GM21717 (cell line): ENCODE data around the gene KCNQ2.
"Not testable (repeated sequence)": the region's sequence is repeated elsewhere in the genome, so short reads cannot be mapped to it uniquely, and the experiment has no call there.

Experiments used
- ATAC-seq: cut with Tn5 transposase; IDR thresholded peaks from one replicate; pipeline ENCODE4 v1.9.1; 2021; ENCODE audit warnings: mild to moderate bottlenecking, moderate library complexity; ENCODE audit not compliant: unreplicated experiment

KCNQ2 gene

DNA sequence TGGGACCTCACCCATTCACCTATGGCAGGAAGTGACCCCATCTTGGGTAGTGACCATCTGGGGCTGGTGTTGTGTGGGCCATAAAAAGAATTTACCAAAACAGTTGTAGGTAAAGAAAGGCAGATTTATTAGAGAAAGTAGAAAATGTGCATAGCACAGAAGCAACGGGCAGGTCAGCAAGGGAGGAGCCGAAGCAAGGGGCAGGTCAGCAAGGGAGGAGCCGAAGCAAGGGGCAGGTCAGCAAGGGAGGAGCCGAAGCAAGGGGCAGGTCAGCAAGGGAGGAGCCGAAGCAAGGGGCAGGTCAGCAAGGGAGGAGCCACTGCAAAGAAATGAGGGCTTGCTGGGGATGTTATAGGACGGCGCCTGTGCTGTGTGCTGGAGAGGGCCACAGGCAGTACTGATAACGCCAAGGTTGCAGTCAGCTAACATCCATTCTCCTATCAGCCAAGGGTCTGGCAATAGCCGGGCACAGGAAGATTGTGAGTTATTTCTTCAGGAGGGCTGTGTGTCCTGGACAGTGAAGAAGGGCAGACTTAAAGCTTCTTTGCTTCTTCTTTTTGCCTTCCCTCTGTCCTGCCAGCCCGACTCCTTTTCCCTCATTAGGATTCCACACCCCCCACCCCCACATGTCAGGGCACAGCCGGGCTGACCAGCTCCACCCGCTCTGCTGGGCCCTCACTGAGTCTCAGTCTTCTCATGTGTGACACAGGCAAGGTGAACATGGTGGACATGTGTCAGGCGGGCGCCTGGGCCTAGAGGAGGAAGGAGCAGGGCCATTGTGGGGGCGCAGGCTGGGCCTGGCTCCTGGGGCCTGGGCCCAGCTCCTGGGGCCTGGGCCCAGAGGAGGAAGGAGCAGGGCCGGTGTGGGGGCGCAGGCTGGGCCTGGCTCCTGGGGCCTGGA lies 79.7 kb downstream of the KCNQ2 start:
- ATAC-seq, result no peak

DNA sequence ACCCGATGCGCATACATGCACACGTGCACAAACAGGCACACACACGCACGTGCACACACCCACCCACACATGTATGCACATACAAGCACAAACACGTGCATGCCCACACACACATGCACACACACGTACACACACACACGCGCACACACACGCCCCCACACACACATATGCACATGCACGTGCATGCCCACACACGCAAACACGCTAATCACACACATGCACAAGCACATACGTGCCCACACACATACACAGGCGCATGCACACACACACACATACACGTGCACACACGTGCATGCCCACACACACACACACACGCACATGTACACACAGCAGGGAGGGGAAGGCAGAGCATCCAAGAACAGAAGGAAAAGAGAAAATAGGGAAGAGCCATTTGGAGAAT lies 84.5 kb downstream of the KCNQ2 start:
- ATAC-seq, result no peak

DNA sequence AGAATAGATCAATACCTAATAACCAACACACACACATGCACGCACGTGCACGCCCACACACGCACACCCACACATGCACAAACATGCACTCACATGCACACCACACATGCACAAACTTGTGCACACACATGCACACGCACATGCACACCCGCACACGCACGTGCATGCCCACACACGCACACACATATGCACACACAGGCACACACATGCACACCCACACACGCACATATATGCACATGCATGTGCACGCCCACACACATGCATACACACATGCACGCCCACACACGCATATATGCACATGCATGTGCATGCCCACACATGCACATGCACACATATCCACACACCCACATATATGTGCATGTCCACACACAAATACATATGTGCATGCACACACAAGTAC lies 85.1 kb downstream of the KCNQ2 start:
- ATAC-seq, result no peak

DNA sequence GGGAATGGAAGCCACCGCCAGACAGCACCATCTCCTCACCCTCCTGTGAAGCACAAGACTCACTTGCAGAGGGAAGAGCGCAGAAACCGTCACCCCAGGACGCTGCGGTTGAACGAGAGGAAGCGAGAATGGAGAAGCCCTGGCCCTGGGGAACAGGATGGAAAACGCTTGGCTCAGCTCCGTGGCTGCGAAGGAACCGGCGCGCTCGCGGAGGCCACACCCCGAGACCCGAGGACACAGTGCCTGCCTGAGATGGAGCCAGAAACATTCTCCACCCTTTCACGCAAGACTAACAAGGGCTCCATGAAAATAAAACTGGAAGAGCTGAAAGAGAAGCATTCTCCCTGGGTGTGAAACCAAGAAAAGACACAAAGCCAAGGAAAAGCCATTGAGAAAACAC lies 86.0 kb downstream of the KCNQ2 start:
- ATAC-seq, result no peak

DNA sequence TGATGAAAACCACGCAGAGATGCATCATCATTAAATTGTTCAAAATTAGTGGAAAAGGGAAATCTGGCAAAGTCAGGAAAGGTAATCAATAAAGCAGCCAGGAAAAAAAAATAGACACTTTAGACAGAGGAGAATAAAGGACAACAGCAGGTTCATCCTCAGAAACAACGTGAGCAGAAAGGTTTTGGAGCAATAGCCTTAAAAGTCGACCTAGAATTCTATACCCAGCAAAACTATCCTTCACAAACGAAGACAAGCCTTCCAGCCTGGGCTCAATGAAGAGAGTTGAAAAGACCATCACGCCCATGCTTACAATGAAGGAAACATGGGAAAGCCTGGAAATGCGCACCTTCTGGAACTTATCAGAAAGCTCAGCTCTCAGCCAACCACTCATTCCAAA lies 86.6 kb downstream of the KCNQ2 start:
- ATAC-seq, result no peak

DNA sequence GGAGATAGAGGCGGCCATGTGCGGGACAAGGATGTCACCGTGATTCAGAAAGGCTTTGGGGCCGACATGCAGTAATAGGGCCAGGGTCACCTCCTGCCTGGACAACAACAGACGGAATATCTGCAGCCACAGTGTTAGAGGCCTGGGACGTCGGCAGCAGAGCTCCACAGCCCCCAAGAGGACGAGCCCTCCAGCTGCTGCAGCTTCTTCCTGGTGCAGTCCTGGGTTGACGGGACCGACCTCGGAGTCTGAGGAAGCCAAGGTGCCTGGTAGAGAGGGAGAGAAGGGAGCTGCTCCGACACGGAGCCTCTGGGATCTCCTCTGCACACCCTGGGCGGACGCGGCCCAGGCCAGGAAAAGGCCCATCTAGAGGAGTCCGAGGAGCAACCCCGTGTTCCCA lies 88.1 kb downstream of the KCNQ2 start:
- no peak for ATAC-seq

DNA sequence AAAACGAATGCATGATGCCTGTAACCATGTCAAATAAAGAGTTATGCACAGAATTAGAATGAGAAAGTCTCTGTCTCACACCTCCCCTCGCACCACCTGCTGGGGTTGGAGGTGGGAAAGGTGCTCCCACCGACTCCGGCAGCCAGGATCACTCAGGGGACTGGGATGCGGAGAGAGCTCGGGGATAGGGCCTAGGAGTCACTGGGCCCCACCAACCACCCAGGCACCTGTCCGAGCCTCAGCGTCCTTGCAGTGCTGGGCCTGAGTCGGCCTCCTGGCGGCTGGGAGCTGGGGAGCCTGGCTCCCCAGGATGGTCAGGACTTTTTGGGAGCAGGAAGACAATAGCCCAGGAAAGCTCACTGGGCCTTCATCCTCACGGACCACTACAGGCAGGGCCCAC lies 88.9 kb downstream of the KCNQ2 start:
- no peak for ATAC-seq

DNA sequence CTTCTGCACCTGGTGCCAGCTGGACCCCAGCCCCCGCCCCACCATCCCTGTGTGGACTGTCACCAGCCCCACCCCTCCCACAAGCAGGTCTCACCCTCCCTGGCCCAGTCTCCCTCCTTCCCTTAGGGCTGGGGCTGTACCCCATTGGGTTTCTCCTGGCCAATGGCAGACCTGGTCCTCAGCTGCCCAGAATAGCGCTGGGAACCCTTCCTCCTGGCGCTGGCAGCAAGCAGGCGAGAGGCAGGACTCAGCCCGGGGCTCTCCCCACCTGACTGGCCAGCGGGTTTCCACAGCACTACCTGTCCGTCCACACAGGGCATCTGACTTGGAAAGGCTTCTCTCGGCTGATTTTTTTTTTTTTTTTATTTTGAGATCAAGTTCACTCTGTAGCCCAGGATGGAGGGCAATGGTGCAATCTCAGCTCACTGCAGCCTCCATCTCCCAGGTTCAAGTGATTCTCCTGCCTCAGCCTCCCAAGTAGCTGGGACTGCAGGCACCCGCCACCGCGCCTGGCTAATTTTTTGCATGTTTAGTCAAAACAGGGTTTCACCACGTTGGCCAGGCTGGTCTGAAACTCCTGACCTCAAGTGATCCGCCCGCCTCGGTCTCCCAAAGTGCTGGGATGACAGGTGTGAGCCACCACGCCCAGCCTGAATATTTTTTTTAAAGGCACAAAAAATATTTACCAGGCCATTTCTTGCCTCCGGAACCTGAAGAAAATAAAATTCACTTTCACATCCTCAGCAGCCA lies 89.7 kb downstream of the KCNQ2 start:
- ATAC-seq, result no peak

DNA sequence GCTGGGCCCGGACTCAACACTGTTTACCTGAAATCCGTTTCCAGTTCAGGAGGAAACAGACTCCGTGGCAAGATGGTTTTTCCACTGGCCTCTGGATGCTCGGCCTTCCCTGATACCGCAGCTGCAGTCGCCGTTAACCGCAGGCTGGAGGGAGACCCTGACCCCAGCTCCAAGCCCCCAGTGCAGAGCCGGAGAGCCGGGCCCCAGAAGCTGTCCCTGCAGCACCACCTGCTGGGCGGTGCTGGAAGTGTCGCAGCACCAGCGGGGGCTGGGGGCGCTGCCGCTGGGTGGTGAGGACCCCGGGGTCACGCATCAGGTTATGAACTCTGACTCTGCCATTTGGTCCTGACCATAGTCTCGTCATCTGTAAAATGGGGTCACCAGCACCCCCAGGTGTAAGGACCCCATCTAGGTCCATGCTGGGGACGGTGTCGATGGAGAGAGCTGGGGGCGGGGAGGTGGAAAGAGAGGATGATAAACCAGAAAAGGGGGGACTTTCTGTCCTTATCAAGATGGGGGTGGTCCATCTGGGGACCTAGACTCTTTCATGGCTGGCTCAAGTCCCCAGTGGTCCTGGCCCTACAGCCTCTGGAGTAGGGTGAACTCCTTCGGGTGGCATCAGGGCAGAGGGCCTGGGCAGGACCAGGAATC lies 90.5 kb downstream of the KCNQ2 start:
- ATAC-seq, result no peak

DNA sequence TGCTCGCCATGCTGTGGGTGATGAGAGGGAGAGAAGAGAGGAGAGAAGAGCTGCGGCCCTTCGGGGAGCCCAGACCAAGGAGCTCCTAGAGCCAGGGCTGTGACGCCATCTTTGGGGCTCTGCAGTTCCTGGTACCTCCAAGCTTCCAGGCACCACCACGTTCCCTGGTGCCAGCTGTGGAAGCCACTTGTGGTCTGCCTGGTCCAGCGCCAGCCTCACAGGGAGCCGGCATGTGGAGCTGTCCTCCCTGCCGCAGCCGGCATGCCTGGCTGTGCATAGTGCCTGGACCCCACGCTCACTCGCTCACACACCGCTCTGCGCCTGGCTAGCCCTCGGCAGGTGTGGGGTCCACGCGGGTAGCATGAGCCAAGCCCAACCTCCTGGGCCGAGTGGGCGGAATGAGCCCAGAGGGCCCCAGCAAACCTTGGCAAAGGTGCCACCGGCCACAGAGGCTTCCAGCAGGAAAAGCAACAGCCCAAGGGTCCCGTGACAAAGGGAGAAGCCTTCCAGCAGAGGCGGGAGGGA lies 92.0 kb downstream of the KCNQ2 start:
- ATAC-seq, result no peak

DNA sequence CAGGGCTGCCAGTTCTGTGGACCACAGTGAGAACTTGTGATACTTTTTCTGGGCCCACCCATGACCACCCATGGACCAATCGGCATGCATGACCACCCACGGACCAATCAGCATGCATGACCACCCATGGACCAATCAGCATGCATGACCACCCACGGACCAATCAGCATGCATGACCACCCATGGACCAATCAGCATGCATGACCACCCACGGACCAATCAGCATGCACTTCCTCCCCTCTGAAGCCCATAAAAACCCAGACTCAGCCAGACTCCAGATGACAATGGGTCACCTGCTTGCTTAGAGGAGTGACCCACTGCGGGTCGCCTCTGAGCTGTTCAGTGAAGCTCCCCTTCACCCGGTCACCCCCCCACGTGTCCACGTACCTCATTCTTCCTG lies 92.6 kb downstream of the KCNQ2 start:
- ATAC-seq, result not testable (repeated sequence)

DNA sequence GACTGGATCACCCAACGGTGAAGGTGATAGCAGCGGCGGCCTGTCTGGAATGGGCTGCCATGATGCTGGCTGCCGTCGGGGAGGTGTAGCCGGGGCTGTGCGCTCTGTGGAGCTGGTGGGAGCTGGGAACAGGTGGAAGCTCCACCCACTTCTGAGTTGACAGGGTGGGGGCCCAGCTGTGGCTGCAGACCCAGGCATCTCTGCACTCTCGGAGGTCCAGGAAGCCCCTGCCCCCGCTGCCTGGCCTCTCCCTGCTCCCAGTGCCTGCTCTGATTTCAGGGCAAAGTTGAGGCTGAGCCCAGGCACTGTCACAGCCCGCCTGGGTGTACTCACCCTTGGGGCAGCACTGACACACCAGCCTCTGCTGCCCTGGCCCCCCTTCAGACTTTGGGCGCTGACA lies 93.2 kb downstream of the KCNQ2 start:
- no peak for ATAC-seq

DNA sequence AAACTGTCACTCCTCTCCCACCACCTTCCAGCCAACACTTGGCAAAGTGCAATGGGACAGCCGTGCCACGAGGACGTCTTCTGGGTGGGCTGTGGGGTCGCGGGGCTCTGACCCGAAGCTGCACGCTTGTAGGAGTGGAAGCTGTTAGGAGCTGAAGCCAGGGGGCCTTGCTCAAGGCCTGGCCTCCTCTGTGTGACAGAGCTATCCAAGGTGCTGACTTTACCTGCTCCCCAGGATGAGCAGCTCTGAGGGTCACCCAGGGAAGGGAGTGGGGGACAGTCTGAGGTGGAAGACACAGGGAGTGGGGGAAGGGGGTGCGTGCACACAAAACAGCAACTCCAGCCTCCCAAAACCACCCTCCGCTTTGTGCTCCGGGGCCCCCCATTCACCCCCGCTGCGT lies 93.8 kb downstream of the KCNQ2 start:
- no peak for ATAC-seq

DNA sequence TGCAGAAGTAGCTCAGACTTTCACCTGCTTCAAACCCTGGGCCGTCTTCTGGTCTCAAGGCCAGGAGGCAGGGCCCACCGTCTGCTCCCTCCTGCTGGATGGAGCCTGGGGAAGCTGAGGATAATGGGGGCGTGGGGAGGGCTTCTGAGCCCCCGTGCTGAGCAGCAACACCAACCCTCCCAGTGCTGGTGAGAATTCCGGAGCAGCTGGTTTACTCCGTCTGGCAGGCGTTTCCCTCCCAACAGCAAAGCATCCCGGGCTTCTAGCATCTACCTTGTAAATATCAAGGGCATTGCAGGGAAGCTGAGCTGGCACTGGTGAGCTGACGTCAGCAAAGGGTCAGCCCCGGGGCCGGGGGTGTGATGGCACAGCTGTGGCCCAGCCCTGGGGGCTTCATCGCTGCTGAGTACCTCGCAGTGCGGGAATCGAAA lies 94.5 kb downstream of the KCNQ2 start:
- ATAC-seq, result no peak

DNA sequence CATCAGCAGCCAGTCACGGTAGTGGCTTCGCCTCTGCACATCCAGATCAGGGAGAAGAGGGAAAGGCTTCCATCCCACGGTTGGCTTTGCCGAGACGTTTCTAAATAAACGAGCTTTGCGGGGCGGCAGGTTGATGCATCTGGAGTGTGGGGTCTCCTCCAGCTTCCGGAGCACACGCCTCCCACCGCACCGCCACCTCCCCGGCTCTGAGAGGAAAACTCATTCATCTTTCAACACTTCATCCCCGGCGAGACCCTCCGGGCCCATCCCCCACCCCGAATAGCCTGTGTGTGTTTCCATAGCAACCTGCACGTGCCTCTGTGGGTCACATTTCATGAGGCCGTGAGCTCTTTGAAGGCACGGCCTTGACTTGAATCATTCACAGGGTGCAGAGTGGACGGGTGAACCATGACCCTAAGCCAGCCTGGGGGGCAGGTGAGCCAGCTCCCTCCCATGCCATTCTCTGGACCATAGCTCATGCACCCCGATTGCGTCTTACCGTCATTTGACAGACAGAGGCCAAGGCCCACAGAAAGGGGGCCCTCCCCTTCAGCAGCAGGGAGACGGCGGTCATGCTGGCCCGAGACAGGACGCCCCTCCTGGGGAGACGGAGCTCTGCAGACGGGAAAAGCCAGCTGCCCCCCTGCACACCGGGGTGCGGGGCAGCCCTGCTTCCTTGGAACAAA lies 95.1 kb downstream of the KCNQ2 start:
- ATAC-seq, result no peak

DNA sequence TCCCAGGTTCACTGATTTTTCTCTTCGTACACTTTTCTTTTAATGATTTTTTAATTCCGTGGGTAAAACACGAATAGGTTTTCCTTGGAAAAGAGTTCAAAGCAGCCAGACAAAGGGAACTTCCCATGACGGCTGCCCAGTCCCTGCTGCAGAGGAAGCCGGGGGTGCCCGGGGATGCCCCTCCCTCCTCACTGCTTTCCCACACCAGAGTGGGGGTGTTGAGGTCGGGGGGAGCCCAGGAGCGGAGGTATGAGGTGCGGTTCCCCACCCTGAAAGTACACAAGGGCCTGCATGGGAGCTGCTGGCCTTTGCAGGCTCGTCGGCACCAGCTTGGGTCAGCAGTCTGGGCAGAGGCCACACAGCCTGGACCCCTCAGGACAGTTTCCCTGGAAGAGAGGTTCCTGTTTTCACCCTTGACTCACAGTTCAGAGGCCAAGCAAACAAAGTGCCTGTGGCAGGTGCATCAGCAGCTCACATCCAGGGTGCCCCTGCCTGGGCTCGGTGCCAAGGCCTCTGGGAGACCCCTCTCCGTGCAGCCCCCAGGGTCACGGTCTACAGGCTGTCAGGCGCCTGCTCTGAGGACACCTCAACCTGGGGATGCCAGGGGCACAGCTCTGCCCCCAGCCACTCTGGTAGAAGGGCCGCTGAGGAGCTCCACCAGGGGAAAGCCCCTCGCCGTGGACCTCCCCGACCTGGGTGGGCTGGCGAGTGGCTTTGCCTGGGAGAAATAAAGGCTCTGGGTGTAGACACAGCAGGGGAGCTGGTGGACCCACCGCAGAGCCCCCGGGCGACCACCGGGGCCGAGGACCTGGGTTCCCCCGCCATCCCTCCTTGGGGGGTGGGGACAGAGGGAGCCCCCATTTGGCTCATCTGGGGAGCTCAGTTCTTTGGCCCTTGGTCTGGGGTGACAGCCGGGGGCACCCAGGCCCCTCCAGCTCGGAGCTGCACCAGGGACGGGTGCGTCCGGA lies 95.9 kb downstream of the KCNQ2 start:
- no peak for ATAC-seq

DNA sequence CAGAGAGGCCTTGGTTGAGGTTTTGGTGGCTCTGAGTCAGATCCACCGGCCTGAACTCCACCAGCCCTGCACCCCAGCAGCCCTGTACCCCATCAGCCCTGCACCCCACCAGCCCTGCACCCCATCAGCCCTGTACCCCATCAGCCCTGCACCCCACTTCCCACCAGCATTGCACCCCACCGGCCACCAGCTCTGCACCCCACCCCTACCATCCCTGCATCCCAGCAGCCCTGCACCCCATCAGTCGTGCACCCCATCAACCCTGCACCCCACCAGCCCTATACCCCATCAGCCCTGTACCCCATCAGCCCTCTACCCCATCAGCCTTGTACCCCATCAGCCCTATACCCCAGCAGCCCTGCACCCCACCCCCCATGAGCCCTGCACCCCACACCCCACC lies 97.0 kb downstream of the KCNQ2 start:
- no peak for ATAC-seq

DNA sequence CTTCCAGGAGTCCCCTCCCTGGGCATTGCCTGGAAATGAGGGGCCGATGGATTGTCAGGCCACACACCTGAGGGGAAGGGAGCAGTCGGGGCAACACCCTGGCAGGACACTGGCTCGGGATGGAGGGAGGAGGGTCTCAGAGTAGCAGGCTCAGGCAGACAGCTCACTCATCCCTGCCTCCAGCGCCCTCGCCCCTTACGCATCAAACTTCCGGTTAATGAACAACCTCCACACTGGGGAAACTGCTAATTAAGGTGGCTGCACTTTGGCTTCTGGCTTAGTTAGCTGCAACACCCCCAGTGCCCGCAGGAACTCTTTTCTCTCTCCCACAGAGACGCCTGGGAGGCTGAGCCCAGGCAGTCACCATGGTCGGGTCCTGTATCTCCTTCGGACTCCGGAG lies 98.0 kb downstream of the KCNQ2 start:
- no peak for ATAC-seq

DNA sequence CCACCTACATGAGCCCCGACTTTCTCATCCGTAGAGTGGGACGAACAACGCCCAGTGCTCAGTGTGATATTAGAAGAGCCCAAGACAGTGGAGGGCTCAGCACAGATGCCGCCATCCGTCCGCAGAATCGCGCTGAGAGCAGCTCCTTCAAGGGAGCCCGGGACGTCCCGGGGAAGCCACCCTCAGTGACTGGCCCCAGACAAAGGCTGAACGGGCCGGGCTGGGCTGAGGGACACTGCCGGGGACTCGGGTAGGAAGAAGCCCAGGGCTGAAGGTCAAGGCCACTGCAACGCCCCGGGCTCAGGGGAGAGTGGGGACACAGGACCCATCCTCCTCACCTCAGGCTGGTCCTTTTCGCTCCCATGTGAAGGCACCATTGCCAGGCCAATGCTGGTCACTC lies 98.5 kb downstream of the KCNQ2 start:
- no peak for ATAC-seq
